GM18519 (cell line): ENCODE data around the gene ATP6AP2.

Source experiments
- ATAC-seq: cut with Tn5 transposase; IDR thresholded peaks from one replicate; pipeline ENCODE4 v1.9.1; 2021; ENCODE audit warnings: mild to moderate bottlenecking, moderate library complexity; ENCODE audit not compliant: unreplicated experiment, low FRiP score

The ATP6AP2 gene

GRCh38 chrX:40632199-40632598 is 51.4 kb downstream of the ATP6AP2 start:
- no peak for ATAC-seq

- ATAC-seq = no peak
Observed at GRCh38 chrX:40637687-40638086, 56.9 kb downstream of the ATP6AP2 start.

- ATAC-seq = no peak
Observed at GRCh38 chrX:40644176-40644575, 63.4 kb downstream of the ATP6AP2 start.

GRCh38 chrX:40644821-40645358 is 64.1 kb downstream of the ATP6AP2 start:
- ATAC-seq = no peak

- no peak for ATAC-seq
Observed at GRCh38 chrX:40646489-40647306, 65.9 kb downstream of the ATP6AP2 start.

GRCh38 chrX:40647307-40648197 is 66.8 kb downstream of the ATP6AP2 start, which contains the start of gene CXorf38:
CXorf38 (minus strand) TSS chrX:40647561; CDS start chrX:40647520, 41 bp downstream.
- peak; percentile 55 for ATAC-seq

- no peak for ATAC-seq
Observed at GRCh38 chrX:40651620-40652223, 71.0 kb downstream of the ATP6AP2 start.

GRCh38 chrX:40652664-40653063 is 71.9 kb downstream of the ATP6AP2 start:
- no peak for ATAC-seq

- ATAC-seq = no peak
Observed at GRCh38 chrX:40653535-40653934, 72.8 kb downstream of the ATP6AP2 start.
